Testis (tissue), 3 donors: Measurements from ENCODE around the gene ALK. TPM values are rescaled to one million over a fixed set of nuclear protein-coding genes. Genes with fewer than 3 reads are reported as not detected.

ENCODE experiments used
- DNase-seq: peaks from one replicate; pipeline ENCODE4 v3.0.0-alpha.2; 2019
- H3K27ac ChIP-seq, 2 donors: fragments of 200-600 bp; sonication (generic); one replicate each; pipeline ENCODE4 v1.5.1; 2019
- H3K27me3 ChIP-seq: fragments of 200-600 bp; sonication (generic); one replicate; pipeline ENCODE4 v1.5.1; 2019
- H3K36me3 ChIP-seq: fragments of 200-600 bp; sonication (generic); one replicate; pipeline ENCODE4 v1.5.1; 2017; ENCODE audit warnings: low read depth; ENCODE audit errors: missing control alignments
- H3K4me1 ChIP-seq: fragments of 200-600 bp; sonication (generic); one replicate; pipeline ENCODE4 v1.5.1; 2019
- H3K4me3 ChIP-seq, 2 donors: fragments of 200-600 bp; sonication (generic); one replicate each; pipeline ENCODE4 v1.5.1; 2017 to 2019
- H3K9me3 ChIP-seq: fragments of 200-600 bp; sonication (generic); one replicate; pipeline ENCODE4 v1.5.1; 2017
- POLR2A ChIP-seq: fragments of 450-650 bp; IDR thresholded peaks from one replicate; pipeline ENCODE4 v1.6.1; 2017; ENCODE audit warnings: antibody characterized with exemption, mild to moderate bottlenecking, moderate library complexity
- WGBS, 2 donors: methylation state at CpG; one replicate each; pipeline ENCODE4 v1.1.5; 2018; 5-methylcytosine and 5-hydroxymethylcytosine counted together
- intact Hi-C: fragments of 100-400 bp; cut with DNase I; formaldehyde crosslinking; loops from one replicate; pipeline ENCODE4 v1.15.1; 2023; ENCODE audit warnings: low total_unique reads
- polyA plus RNA-seq: library from polyadenylated mRNA; stranded (reverse); fragments of 350-450 nt; fragmentation: Illumina TruSeq; extraction: RNeasy Lipid Tissue Mini Kit (QIAGEN cat#74804); gene quantifications from one replicate; pipeline ENCODE4 v1.2.3, GENCODE V29; 2014; ENCODE audit warnings: low read depth, low replicate concordance; ENCODE audit not compliant: insufficient read depth
- total RNA-seq, 2 donors: library from RNA; depleted of rRNA; stranded (reverse); fragments of >200 nt; gene quantifications; one replicate each; pipeline ENCODE4 v1.2.3, GENCODE V29; 2016
- TF ChIP-seq, protein P1 (sequence below), 3 experiments: fragments of 450-650 bp in 2 of 3; fragments of 200-600 bp in 1 of 3; sonication (generic) in 1 of 3; IDR thresholded peaks; one replicate each; pipeline ENCODE4 v1.5.1; 2016 to 2019; ENCODE audit warnings: antibody characterized with exemption in 3 of 3, mild to moderate bottlenecking in 2 of 3, moderate library complexity in 1 of 3

The ALK gene
- total and polyA plus RNA-seq, 3 donors from 2014 or later, result 2.1 to 3.8 (median 3.8) TPM

DNA sequence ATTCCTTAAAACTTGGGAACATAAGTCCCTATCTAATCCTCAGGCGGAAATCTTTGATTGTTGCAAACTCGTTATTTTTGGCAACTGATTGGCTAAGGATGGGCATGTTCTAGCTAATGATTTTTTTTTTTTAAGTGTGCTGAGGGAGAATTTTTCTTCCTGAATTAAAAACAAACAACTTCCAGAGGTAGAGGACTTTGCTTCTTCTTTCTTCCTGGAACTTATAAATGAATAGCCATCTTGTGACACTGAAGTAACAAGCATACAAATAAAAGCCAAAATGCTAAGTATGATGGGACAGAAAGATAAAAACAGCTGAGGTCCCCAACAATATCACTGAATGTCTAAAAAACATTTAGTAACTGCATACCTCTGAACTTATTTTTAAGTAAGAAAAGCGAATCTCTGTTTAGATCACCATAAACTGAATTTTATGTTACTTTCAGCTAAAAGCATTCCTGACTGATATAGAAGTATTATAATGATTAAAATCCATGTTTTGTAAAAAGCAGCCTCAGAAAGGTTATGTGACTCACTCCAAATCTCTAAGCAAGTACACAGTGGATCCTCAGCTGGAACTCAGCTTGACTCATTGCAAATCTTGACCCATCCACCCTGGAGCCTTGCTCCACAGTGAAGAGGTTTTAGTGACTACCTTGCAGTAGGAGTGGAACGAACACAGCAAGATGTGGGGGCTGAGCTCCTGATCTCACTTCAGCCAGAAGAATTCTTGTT is 461.8 kb downstream of the ALK start:
- no peak for DNase-seq
- no peak overlapping the region for H3K27ac ChIP-seq
- no peaks in the 10 kb centered on the region for H3K4me1 ChIP-seq
- H3K9me3 ChIP-seq, result no peaks in the 10 kb centered on the region
- H3K36me3 ChIP-seq, result no peaks in the 10 kb centered on the region
- intact Hi-C loops, result no loop called here
- TF ChIP-seq POLR2A, result no peak
- no peak overlapping the region for H3K4me3 ChIP-seq
- H3K27me3 ChIP-seq, result no peaks in the 10 kb centered on the region
- WGBS, 2 donors, result 59 to 61% methylated on average over 4 of the region's 4 CpGs

DNA sequence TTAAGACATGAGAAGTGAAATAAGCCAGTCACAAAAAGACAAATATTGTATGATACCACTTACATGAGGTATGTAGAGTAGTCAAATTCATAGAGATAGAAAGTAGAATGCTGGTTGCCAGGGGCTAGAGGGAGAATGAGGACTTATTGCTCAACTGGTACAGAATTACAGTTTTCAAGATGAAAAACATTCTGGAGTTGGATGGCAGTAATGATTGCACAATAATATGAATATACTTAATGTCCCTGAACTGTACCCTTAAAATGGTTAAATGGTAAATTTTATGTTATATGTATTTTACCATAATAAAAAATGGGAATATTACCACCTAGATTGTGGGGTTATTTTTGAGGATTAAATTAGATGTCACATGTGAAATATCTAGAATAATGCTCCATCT is 465.0 kb downstream of the ALK start:
- intact Hi-C loops, result no loop called here
- no peaks in the 10 kb centered on the region for H3K4me1 ChIP-seq
- H3K27ac ChIP-seq, result no peak overlapping the region
- H3K4me3 ChIP-seq, result no peak overlapping the region
- no peak for DNase-seq
- no peaks in the 10 kb centered on the region for H3K27me3 ChIP-seq
- no peaks in the 10 kb centered on the region for H3K36me3 ChIP-seq
- H3K9me3 ChIP-seq, result no peaks in the 10 kb centered on the region
- TF ChIP-seq, protein P1, sequence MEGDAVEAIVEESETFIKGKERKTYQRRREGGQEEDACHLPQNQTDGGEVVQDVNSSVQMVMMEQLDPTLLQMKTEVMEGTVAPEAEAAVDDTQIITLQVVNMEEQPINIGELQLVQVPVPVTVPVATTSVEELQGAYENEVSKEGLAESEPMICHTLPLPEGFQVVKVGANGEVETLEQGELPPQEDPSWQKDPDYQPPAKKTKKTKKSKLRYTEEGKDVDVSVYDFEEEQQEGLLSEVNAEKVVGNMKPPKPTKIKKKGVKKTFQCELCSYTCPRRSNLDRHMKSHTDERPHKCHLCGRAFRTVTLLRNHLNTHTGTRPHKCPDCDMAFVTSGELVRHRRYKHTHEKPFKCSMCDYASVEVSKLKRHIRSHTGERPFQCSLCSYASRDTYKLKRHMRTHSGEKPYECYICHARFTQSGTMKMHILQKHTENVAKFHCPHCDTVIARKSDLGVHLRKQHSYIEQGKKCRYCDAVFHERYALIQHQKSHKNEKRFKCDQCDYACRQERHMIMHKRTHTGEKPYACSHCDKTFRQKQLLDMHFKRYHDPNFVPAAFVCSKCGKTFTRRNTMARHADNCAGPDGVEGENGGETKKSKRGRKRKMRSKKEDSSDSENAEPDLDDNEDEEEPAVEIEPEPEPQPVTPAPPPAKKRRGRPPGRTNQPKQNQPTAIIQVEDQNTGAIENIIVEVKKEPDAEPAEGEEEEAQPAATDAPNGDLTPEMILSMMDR (IDR thresholded peaks at IDR 0.05), result no peak
- no peak for TF ChIP-seq POLR2A

DNA sequence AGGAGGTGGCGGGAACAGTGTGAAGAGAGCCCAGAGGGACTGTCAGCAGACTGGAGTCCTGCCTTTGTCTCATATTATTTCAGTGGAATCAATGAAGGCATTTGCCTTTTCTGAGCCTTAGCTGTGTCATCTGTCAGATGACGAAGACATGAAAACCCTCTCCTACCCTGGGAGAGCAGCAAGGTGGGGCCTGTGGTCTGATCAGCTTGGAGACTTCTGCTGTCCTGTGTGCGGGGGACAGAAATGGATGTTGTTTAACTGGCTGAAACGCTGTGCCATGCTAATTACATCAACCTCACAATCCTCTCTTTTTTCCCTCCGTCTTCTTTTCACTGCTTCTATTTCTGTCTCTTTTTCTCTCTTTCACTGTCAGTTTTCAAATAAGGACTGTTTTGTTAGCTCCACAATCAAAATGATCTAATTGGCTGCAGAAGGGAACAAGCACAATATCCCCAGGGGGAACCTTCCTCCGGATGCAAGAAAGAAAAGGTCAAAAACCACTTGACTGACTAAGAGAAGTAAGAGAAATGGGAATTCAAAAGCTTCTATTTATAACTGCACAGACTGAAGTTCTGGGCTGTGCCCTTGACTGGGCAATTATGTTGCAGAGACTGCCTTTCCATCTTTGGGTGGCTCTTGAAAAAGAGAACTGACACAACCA is 466.1 kb downstream of the ALK start:
- WGBS, 2 donors, result 65 to 66% methylated on average over 6 of the region's 6 CpGs
- Histone ChIP-seq H3K27me3 (no peaks in the 10 kb centered on the region), H3K9me3 (no peaks in the 10 kb centered on the region), H3K27ac (no peak overlapping the region), H3K36me3 (no peaks in the 10 kb centered on the region), H3K4me3 (no peak overlapping the region), H3K4me1 (no peaks in the 10 kb centered on the region)
- DNase-seq, result peak; percentile 19
- intact Hi-C loops, result no loop called here
- TF ChIP-seq, protein P1 (IDR thresholded peaks at IDR 0.05), result no peak
- no peak for TF ChIP-seq POLR2A

DNA sequence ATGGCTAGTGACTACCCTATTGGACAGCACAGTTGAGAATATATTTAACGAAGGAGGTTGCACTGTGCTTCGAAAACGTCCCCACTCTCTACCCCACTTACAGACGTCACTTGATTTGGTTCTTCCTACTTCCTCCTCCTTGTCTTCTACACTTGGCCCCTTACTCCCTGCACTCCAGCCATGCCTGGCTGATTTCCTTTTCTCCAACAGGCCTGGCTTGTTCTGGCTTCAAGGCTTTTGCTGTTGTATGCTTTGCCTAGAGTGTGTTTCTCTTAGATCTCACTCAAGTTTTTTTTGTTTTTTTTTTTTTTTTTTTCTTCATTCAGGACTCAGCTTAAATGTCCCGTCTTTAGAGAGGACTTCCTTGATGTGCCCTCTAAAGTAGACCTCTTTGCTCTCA is 469.4 kb downstream of the ALK start:
- Histone ChIP-seq H3K27me3 (no peaks in the 10 kb centered on the region), H3K9me3 (no peaks in the 10 kb centered on the region), H3K36me3 (no peaks in the 10 kb centered on the region), H3K27ac (no peak overlapping the region), H3K4me3 (no peak overlapping the region), H3K4me1 (no peaks in the 10 kb centered on the region)
- WGBS, 2 donors, result 85% methylated on average over 5 of the region's 5 CpGs
- TF ChIP-seq, protein P1 (IDR thresholded peaks at IDR 0.05), result no peak
- no peak for TF ChIP-seq POLR2A
- DNase-seq, result no peak
- intact Hi-C loops, result no loop called here

DNA sequence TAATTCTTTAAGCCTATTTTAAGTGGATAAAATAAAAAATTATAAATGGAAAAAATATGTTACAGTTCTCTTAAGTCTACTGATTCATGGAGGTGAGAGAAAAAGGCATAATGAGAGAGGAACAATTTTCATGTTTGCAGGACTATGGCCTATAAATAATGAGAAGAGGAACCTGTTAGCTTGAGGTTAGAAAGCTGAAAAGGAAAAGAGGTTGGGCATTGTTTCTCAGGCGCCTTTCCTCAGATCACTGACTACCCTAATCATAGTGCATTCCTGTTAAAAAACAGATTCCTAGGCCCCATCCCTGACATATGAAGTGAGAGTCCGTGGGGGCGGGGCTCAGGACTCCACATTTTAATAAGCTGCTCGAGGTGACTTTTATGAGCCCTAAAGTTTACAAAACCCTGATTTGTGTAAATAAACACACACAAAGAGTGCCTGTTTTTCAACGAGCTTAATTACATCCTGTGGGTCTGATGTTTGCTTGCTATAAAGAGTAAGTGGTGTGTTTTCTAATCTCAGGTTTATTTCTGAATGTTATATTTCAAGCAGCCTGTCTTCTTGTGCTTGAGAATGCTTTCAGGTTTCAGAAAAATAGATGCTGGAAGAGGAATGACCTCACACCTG is 470.7 kb downstream of the ALK start:
- intact Hi-C loops, result no loop called here
- H3K9me3 ChIP-seq, result no peaks in the 10 kb centered on the region
- H3K4me3 ChIP-seq, result no peak overlapping the region
- no peak for DNase-seq
- no peaks in the 10 kb centered on the region for H3K27me3 ChIP-seq
- H3K27ac ChIP-seq, result no peak overlapping the region
- H3K4me1 ChIP-seq, result no peaks in the 10 kb centered on the region
- H3K36me3 ChIP-seq, result no peaks in the 10 kb centered on the region
- 42 to 52% methylated on average over 5 of the region's 5 CpGs for WGBS, 2 donors
- TF ChIP-seq POLR2A, result no peak
- TF ChIP-seq, protein P1 (IDR thresholded peaks at IDR 0.05), result no peak
